RWPE2 (cell line): ENCODE data around the gene FAM209A.

Source experiments
- ATAC-seq: fragments of 200-7000 bp; cut with Tn5 transposase; 3 replicates; pipeline ENCODE4 v1.9.1; 2021; ENCODE audit warnings: low read depth
- DNase-seq: peaks from one replicate; pipeline ENCODE4 v3.0.0-alpha.2; 2020; ENCODE audit warnings: low spot score
- H3K27ac ChIP-seq: fragments of 450-650 bp; 2 replicates; pipeline ENCODE4 v1.5.1; 2017; ENCODE audit warnings: mild to moderate bottlenecking; ENCODE audit not compliant: poor library complexity, severe bottlenecking
- H3K27me3 ChIP-seq: fragments of 250-450 bp; sonication (Bioruptor Pico); 2 replicates; pipeline ENCODE4 v1.5.1; 2021; ENCODE audit warnings: mild to moderate bottlenecking, moderate library complexity; ENCODE audit not compliant: insufficient read depth, poor library complexity, severe bottlenecking
- H3K36me3 ChIP-seq: fragments of 250-450 bp; sonication (Bioruptor Pico); 2 replicates; pipeline ENCODE4 v1.5.1; 2020; ENCODE audit warnings: low read depth, mild to moderate bottlenecking, moderate library complexity
- H3K4me1 ChIP-seq: fragments of 250-450 bp; sonication (Bioruptor Pico); 2 replicates; pipeline ENCODE4 v1.5.1; 2021; ENCODE audit warnings: mild to moderate bottlenecking, moderate library complexity; ENCODE audit not compliant: insufficient read depth, poor library complexity, severe bottlenecking
- H3K4me3 ChIP-seq: fragments of 250-450 bp; sonication (Bioruptor Pico); 2 replicates; pipeline ENCODE4 v1.5.1; 2021; ENCODE audit warnings: mild to moderate bottlenecking, moderate library complexity; ENCODE audit not compliant: severe bottlenecking
- H3K9me3 ChIP-seq: fragments of 250-450 bp; sonication (Bioruptor Pico); 2 replicates; pipeline ENCODE4 v1.5.1; 2021; ENCODE audit warnings: mild to moderate bottlenecking, moderate library complexity; ENCODE audit not compliant: severe bottlenecking
- CTCF ChIP-seq: fragments of 450-650 bp; IDR thresholded peaks from one replicate; pipeline ENCODE4 v1.5.1; 2017; ENCODE audit warnings: mild to moderate bottlenecking, moderate library complexity; ENCODE audit not compliant: poor library complexity, severe bottlenecking

Gene FAM209A

DNA sequence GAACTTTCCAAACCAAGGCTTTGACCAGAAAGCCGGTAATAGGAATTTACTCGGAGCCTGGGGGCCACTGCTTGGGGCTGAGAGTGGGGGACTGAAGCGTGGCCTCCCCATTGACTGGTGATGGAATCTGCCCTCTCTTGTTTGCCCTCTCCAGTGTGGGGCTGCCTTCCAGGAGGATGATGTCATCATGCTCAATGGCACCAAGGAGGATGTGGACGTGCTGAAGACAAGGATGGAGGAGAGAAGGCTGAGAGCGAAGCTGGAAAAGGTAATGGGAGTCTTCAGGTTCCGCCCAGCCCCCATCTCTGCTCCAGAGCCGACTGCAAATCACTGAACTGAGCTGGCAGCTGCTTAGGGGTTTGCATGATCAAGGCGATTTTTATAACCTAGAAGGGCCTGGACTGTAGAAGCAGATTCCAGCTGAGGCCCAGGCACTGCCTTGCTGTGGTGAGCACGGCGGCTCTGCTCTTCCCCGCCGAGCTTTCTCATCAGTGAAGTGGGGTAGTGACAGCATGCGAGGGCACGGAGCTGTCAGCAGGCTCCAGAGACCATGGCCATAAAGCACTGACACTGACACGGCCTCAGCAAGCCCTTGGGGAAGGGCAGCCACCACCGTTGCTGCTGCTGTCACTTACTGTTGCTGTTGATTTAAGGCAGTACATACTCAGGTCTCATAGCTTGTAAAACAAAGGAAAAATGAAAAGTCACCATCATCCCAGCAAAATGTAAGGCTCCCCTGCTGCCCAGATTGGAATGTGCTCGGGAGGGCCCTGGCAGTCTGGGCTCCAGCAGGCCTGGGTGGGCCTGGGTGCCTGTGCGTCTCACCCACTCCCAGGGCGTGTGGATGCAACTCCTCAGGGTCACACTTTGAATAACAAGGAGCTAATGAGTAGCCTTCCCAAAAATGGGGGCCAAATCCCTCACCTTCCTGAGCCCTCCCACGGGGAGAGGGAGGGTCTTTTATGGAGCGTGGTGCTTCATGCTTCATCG lies 11.1 kb upstream of the FAM209A start:
- peaks cover 50% of the 10 kb centered on the region for H3K36me3 ChIP-seq
- H3K27ac ChIP-seq = no peak overlapping the region
- peak; percentile 72 for DNase-seq

DNA sequence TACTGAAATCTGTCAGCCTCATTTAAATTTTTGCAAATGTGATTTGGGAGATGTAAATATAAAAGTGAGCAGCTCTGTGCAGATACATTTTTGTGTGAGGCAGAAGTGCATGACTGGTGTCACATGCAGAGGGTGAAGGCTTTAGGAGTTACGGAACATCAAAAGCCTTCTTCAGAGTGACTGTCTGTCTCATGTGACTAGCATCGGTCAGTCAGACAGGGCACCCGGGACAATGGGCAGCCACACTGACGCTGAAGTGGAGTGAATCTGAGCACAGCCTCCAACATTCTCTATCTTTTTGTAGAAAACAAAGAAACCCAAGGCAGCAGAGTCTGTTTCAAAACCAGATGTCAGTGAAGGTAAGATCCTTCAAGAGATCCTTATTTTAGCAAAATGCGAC lies 7.9 kb upstream of the FAM209A start:
- no peak overlapping the region for H3K4me3 ChIP-seq
- ATAC-seq = no peak
- no peaks in the 10 kb centered on the region for H3K27me3 ChIP-seq
- no peak for TF ChIP-seq CTCF
- H3K36me3 ChIP-seq = peaks cover 65% of the 10 kb centered on the region
- no peaks in the 10 kb centered on the region for H3K4me1 ChIP-seq
- peaks cover 7% of the 10 kb centered on the region for H3K9me3 ChIP-seq
- peak; percentile 44 for DNase-seq
- H3K27ac ChIP-seq = no peak overlapping the region

More for the DNA sequence above, 11.1 kb upstream of the FAM209A start:
- Histone ChIP-seq H3K4me1 (no peaks in the 10 kb centered on the region), H3K4me3 (no peak overlapping the region), H3K9me3 (no peaks in the 10 kb centered on the region), H3K27me3 (no peaks in the 10 kb centered on the region)
- no peak for TF ChIP-seq CTCF
- ATAC-seq = no peak; the same call in 2 of the 3 replicates

DNA sequence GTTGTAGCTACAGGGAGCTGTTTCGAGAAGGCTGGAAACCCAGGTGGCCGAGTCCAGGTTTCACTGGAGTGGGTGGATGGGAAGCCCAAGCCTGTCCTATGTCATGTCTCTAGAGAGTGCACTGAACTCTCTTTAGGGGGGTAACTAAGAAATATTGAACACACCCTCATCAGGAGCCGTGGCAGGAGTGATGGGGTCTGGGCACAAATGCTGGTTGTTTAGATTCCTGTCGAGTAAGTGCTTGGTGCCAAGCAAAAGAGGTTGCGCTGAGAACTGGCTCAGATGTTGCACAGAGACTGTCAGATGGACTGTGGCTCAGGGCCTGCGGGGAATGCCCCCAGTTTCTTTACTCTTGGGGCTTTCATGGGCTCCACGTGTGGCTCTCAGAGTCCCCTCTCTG lies 7.3 kb upstream of the FAM209A start:
- H3K36me3 ChIP-seq = peaks cover 65% of the 10 kb centered on the region
- DNase-seq (peak; percentile 57), ATAC-seq (no peak)
- H3K4me1 ChIP-seq = no peaks in the 10 kb centered on the region
- no peak overlapping the region for H3K27ac ChIP-seq
- H3K9me3 ChIP-seq = peaks cover 7% of the 10 kb centered on the region
- H3K4me3 ChIP-seq = no peak overlapping the region
- no peak for TF ChIP-seq CTCF
- H3K27me3 ChIP-seq = no peaks in the 10 kb centered on the region

DNA sequence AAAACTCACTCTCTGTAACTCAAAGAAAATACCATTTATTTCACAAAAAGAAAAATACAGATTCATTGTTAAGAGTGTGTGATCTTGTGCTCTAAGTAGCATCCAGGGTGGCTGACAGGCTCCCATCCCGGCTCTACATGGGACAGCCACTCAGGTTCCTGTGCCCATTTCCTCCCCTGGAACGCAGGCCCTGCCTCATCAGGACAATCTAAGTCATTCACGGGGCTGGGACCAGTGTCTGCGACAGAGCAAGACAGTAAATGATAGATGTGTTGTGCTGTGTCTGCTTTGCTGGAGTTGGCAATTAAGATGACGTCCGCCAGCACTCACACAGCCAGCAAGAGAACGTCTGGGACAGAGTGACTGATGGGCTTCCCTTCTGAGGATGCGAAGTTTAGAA lies 6.9 kb upstream of the FAM209A start:
- H3K36me3 ChIP-seq = peaks cover 65% of the 10 kb centered on the region
- H3K27me3 ChIP-seq = no peaks in the 10 kb centered on the region
- peaks cover 7% of the 10 kb centered on the region for H3K9me3 ChIP-seq
- peak; percentile 71 for DNase-seq
- H3K4me3 ChIP-seq = no peak overlapping the region
- no peak for TF ChIP-seq CTCF
- no peaks in the 10 kb centered on the region for H3K4me1 ChIP-seq
- H3K27ac ChIP-seq = no peak overlapping the region
- ATAC-seq = no peak

GRCh38 chr20:56518126-56518525 lies 6.4 kb upstream of the FAM209A start:
- peak; percentile 81 for DNase-seq
- TF ChIP-seq CTCF = no peak
- no peak overlapping the region for H3K4me3 ChIP-seq
- no peak for ATAC-seq
- H3K27ac ChIP-seq = no peak overlapping the region
- H3K27me3 ChIP-seq = no peaks in the 10 kb centered on the region
- H3K4me1 ChIP-seq = no peaks in the 10 kb centered on the region
- H3K36me3 ChIP-seq = peaks cover 62% of the 10 kb centered on the region
- peaks cover 7% of the 10 kb centered on the region for H3K9me3 ChIP-seq
